DOHH2 (cell line): ENCODE measurements around the gene WFDC13.
"Not testable (repeated sequence)": the region's sequence is repeated elsewhere in the genome, so short reads cannot be mapped to it uniquely, and the experiment has no call there.

Experiments
- EZH2phosphoT487 ChIP-seq: fragments of 200-600 bp; sonication (generic); IDR thresholded peaks from 2 replicates; pipeline ENCODE4 v1.6.1; 2017; ENCODE audit warnings: borderline replicate concordance, mild to moderate bottlenecking, antibody characterized with exemption, low read length, moderate library complexity, mixed read lengths
- TF ChIP-seq, protein P1 (sequence below): fragments of 200-600 bp; sonication (generic); IDR thresholded peaks from one replicate; pipeline ENCODE4 v1.5.1; 2014; ENCODE audit warnings: antibody characterized with exemption, mild to moderate bottlenecking, low read depth, low read length; ENCODE audit not compliant: poor library complexity, severe bottlenecking

DNA sequence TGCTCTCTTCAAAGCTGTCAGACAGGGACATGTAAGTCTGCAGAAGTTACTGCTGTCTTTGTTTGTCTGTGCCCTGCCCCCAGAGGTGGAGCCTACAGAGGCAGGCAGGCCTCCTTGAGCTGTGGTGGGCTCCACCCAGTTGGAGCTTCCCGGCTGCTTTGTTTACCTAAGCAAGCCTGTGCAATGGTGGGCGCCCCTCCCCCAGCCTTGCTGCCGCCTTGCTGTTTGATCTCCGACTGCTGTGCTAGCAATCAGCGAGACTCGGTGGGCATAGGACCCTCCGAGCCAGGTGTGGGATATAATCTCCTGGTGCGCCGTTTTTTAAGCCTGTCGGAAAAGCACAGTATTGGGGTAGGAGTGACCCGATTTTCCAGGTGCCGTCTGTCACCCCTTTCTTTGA, 8.5 kb upstream of the WFDC13 start:
- TF ChIP-seq, protein P1, sequence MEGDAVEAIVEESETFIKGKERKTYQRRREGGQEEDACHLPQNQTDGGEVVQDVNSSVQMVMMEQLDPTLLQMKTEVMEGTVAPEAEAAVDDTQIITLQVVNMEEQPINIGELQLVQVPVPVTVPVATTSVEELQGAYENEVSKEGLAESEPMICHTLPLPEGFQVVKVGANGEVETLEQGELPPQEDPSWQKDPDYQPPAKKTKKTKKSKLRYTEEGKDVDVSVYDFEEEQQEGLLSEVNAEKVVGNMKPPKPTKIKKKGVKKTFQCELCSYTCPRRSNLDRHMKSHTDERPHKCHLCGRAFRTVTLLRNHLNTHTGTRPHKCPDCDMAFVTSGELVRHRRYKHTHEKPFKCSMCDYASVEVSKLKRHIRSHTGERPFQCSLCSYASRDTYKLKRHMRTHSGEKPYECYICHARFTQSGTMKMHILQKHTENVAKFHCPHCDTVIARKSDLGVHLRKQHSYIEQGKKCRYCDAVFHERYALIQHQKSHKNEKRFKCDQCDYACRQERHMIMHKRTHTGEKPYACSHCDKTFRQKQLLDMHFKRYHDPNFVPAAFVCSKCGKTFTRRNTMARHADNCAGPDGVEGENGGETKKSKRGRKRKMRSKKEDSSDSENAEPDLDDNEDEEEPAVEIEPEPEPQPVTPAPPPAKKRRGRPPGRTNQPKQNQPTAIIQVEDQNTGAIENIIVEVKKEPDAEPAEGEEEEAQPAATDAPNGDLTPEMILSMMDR, result not testable (repeated sequence)
- TF ChIP-seq EZH2phosphoT487, result not testable (repeated sequence)
